ENCODE data around the gene POLQ. TPM values are rescaled to one million over a fixed set of nuclear protein-coding genes. Genes with fewer than 3 reads are reported as not detected.

The POLQ gene
- polyA plus RNA-seq, 1 donor from 2014 or later: not detected

- no peak overlapping the region for H3K27ac Mint-ChIP-seq
Observed at GRCh38 chr3:121542924-121543323, 2.9 kb downstream of the POLQ start.

GRCh38 chr3:121531269-121531668, 14.5 kb downstream of the POLQ start:
- Mint-ChIP-seq H3K36me3 (no peaks in the 10 kb centered on the region), H3K4me1 (peaks cover 0 to 2% (median 2%) of the 10 kb centered on the region in 3 donors), H3K9me3 (no peaks in the 10 kb centered on the region), H3K27me3 (no peaks in the 10 kb centered on the region), H3K4me3 (no peak overlapping the region), H3K27ac (no peak overlapping the region)

More at GRCh38 chr3:121542924-121543323, 2.9 kb downstream of the POLQ start:
- Mint-ChIP-seq H3K27me3 (no peaks in the 10 kb centered on the region), H3K36me3 (peaks cover 2% of the 10 kb centered on the region), H3K4me3 (no peak overlapping the region), H3K9me3 (no peaks in the 10 kb centered on the region), H3K4me1 (peaks cover 10 to 17% (median 10%) of the 10 kb centered on the region in 3 donors)

GRCh38 chr3:121529308-121529707, 16.5 kb downstream of the POLQ start:
- no peak overlapping the region for H3K4me3 Mint-ChIP-seq
- H3K27ac Mint-ChIP-seq: no peak overlapping the region
- no peaks in the 10 kb centered on the region for H3K27me3 Mint-ChIP-seq
- no peaks in the 10 kb centered on the region for H3K9me3 Mint-ChIP-seq
- peaks cover 0 to 2% (median 2%) of the 10 kb centered on the region in 3 donors for H3K4me1 Mint-ChIP-seq
- H3K36me3 Mint-ChIP-seq: peaks cover 2% of the 10 kb centered on the region

GRCh38 chr3:121520510-121520909, 25.3 kb downstream of the POLQ start:
- peaks cover 3 to 17% (median 13%) of the 10 kb centered on the region in 3 donors for H3K9me3 Mint-ChIP-seq
- H3K4me3 Mint-ChIP-seq: no peak overlapping the region
- no peaks in the 10 kb centered on the region for H3K27me3 Mint-ChIP-seq
- no peak overlapping the region for H3K27ac Mint-ChIP-seq
- no peaks in the 10 kb centered on the region for H3K4me1 Mint-ChIP-seq
- peaks cover 15% of the 10 kb centered on the region for H3K36me3 Mint-ChIP-seq

GRCh38 chr3:121517953-121518655, 27.7 kb downstream of the POLQ start:
- no peak overlapping the region for H3K4me3 Mint-ChIP-seq
- peaks cover 16% of the 10 kb centered on the region for H3K36me3 Mint-ChIP-seq
- no peaks in the 10 kb centered on the region for H3K27me3 Mint-ChIP-seq
- no peaks in the 10 kb centered on the region for H3K4me1 Mint-ChIP-seq
- peaks cover 9 to 27% (median 16%) of the 10 kb centered on the region in 3 donors for H3K9me3 Mint-ChIP-seq
- no peak overlapping the region for H3K27ac Mint-ChIP-seq

- peaks cover 9 to 31% (median 16%) of the 10 kb centered on the region in 3 donors for H3K9me3 Mint-ChIP-seq
- H3K36me3 Mint-ChIP-seq: peaks cover 16% of the 10 kb centered on the region
- H3K27ac Mint-ChIP-seq: no peak overlapping the region
- H3K4me3 Mint-ChIP-seq: no peak overlapping the region
- H3K4me1 Mint-ChIP-seq: no peaks in the 10 kb centered on the region
- no peaks in the 10 kb centered on the region for H3K27me3 Mint-ChIP-seq
Observed at GRCh38 chr3:121515862-121516261, 29.9 kb downstream of the POLQ start.

- Mint-ChIP-seq H3K4me3 (no peak overlapping the region), H3K9me3 (peaks cover 9 to 31% (median 16%) of the 10 kb centered on the region in 3 donors), H3K4me1 (no peaks in the 10 kb centered on the region), H3K36me3 (peaks cover 16% of the 10 kb centered on the region), H3K27ac (peak overlapping the region in 1 of 3 donors; percentile 10), H3K27me3 (no peaks in the 10 kb centered on the region)
Observed at GRCh38 chr3:121515313-121515712, 30.5 kb downstream of the POLQ start.

GRCh38 chr3:121514496-121514895, 31.3 kb downstream of the POLQ start:
- H3K27ac Mint-ChIP-seq: no peak overlapping the region
- H3K9me3 Mint-ChIP-seq: peaks cover 9 to 31% (median 15%) of the 10 kb centered on the region in 3 donors
- H3K4me1 Mint-ChIP-seq: no peaks in the 10 kb centered on the region
- H3K4me3 Mint-ChIP-seq: no peak overlapping the region
- H3K36me3 Mint-ChIP-seq: peaks cover 15% of the 10 kb centered on the region
- H3K27me3 Mint-ChIP-seq: no peaks in the 10 kb centered on the region

- Mint-ChIP-seq H3K27me3 (no peaks in the 10 kb centered on the region), H3K4me3 (no peak overlapping the region), H3K27ac (no peak overlapping the region), H3K9me3 (peaks cover 0 to 4% (median 0%) of the 10 kb centered on the region in 3 donors), H3K4me1 (peaks cover 0 to 2% (median 0%) of the 10 kb centered on the region in 3 donors), H3K36me3 (peaks cover 2% of the 10 kb centered on the region)
Observed at GRCh38 chr3:121508389-121508788, 37.4 kb downstream of the POLQ start.

GRCh38 chr3:121505256-121505655, 40.5 kb downstream of the POLQ start:
- no peaks in the 10 kb centered on the region for H3K27me3 Mint-ChIP-seq
- no peak overlapping the region for H3K4me3 Mint-ChIP-seq
- H3K9me3 Mint-ChIP-seq: peaks cover 0 to 1% (median 0%) of the 10 kb centered on the region in 3 donors

GRCh38 chr3:121504618-121505017, 41.2 kb downstream of the POLQ start:
- peaks cover 0 to 4% (median 0%) of the 10 kb centered on the region in 3 donors for H3K4me1 Mint-ChIP-seq
- H3K4me3 Mint-ChIP-seq: no peak overlapping the region
- H3K9me3 Mint-ChIP-seq: peaks cover 0 to 1% (median 0%) of the 10 kb centered on the region in 3 donors
- H3K36me3 Mint-ChIP-seq: no peaks in the 10 kb centered on the region
- no peaks in the 10 kb centered on the region for H3K27me3 Mint-ChIP-seq
- no peak overlapping the region for H3K27ac Mint-ChIP-seq

More at GRCh38 chr3:121505256-121505655, 40.5 kb downstream of the POLQ start:
- peaks cover 2% of the 10 kb centered on the region for H3K36me3 Mint-ChIP-seq
- H3K4me1 Mint-ChIP-seq: peaks cover 0 to 4% (median 0%) of the 10 kb centered on the region in 3 donors
- H3K27ac Mint-ChIP-seq: no peak overlapping the region

- peaks cover 0 to 1% (median 0%) of the 10 kb centered on the region in 3 donors for H3K9me3 Mint-ChIP-seq
- H3K27ac Mint-ChIP-seq: no peak overlapping the region
- H3K27me3 Mint-ChIP-seq: no peaks in the 10 kb centered on the region
- H3K36me3 Mint-ChIP-seq: peaks cover 2% of the 10 kb centered on the region
- H3K4me1 Mint-ChIP-seq: peaks cover 0 to 2% (median 0%) of the 10 kb centered on the region in 3 donors
- H3K4me3 Mint-ChIP-seq: no peak overlapping the region
Observed at GRCh38 chr3:121496786-121497185, 49.0 kb downstream of the POLQ start.

GRCh38 chr3:121493431-121493830, 52.4 kb downstream of the POLQ start:
- Mint-ChIP-seq H3K27ac (no peak overlapping the region), H3K27me3 (no peaks in the 10 kb centered on the region), H3K4me1 (no peaks in the 10 kb centered on the region), H3K9me3 (no peaks in the 10 kb centered on the region), H3K4me3 (peak overlapping the region in 1 of 4 donors; percentile 24), H3K36me3 (peaks cover 2% of the 10 kb centered on the region)

- H3K4me1 Mint-ChIP-seq: no peaks in the 10 kb centered on the region
- no peaks in the 10 kb centered on the region for H3K9me3 Mint-ChIP-seq
Observed at GRCh38 chr3:121491683-121492320, 54.0 kb downstream of the POLQ start.

GRCh38 chr3:121490161-121490560, 55.6 kb downstream of the POLQ start:
- Mint-ChIP-seq H3K27me3 (no peaks in the 10 kb centered on the region), H3K9me3 (no peaks in the 10 kb centered on the region), H3K27ac (no peak overlapping the region), H3K4me1 (no peaks in the 10 kb centered on the region), H3K36me3 (no peaks in the 10 kb centered on the region), H3K4me3 (no peak overlapping the region)

More at GRCh38 chr3:121491683-121492320, 54.0 kb downstream of the POLQ start:
- Mint-ChIP-seq H3K4me3 (no peak overlapping the region), H3K36me3 (no peaks in the 10 kb centered on the region), H3K27ac (no peak overlapping the region), H3K27me3 (no peaks in the 10 kb centered on the region)

Measured in IgD-negative memory B cell (primary cell).